WTC11 (cell line): ENCODE measurements around the gene PARD3B. TPM values are rescaled to one million over a fixed set of nuclear protein-coding genes. Genes with fewer than 3 reads are reported as not detected.

ENCODE experiments used
- ATAC-seq: fragments of 200-7000 bp; cut with Tn5 transposase; 2 replicates; pipeline ENCODE4 v1.10.0; 2021; ENCODE audit warnings: mild to moderate bottlenecking, moderate library complexity
- CTCF ChIA-PET: fragments of 300-600 bp; sonication (Branson Sonifier 250); formaldehyde crosslinking; loops from one replicate; lab custom pipeline; 2021; ENCODE audit warnings: antibody characterized with exemption; lab: Charles Lee
- POLR2A ChIA-PET: fragments of 350-600 bp; sonication (Branson Sonifier 250); formaldehyde crosslinking; loops from one replicate; lab custom pipeline; 2021; ENCODE audit warnings: antibody characterized with exemption; lab: Charles Lee
- DNase-seq: peaks from one replicate; pipeline ENCODE4 v3.0.0; 2021; ENCODE audit warnings: low spot score
- H3K27ac Mint-ChIP-seq: 2 replicates; pipeline ENCODE4 v1.8.0; 2021; ENCODE audit warnings: mixed read lengths
- H3K27me3 Mint-ChIP-seq: 2 replicates; pipeline ENCODE4 v1.8.0; 2021; ENCODE audit warnings: low read depth, mild to moderate bottlenecking, moderate library complexity, mixed read lengths
- H3K36me3 Mint-ChIP-seq: 2 replicates; pipeline ENCODE4 v1.8.0; 2021; ENCODE audit warnings: mixed read lengths
- H3K4me1 Mint-ChIP-seq: 2 replicates; pipeline ENCODE4 v1.8.0; 2022; ENCODE audit warnings: mixed read lengths
- H3K4me3 Mint-ChIP-seq: 2 replicates; pipeline ENCODE4 v1.8.0; 2021; ENCODE audit warnings: mild to moderate bottlenecking, moderate library complexity, mixed read lengths
- H3K9me3 Mint-ChIP-seq: 2 replicates; pipeline ENCODE4 v1.8.0; 2021; ENCODE audit warnings: mixed read lengths
- CBFB ChIP-seq: sonication (generic); formaldehyde crosslinking; IDR thresholded peaks from 2 replicates; pipeline ENCODE4 v1.8.1; 2022; ENCODE audit warnings: mild to moderate bottlenecking, low read depth, missing genetic modification reagents
- GRHL2 ChIP-seq: fragments of 250-450 bp; sonication (Bioruptor Pico); IDR thresholded peaks from 2 replicates; pipeline ENCODE4 v1.8.0; 2022; ENCODE audit warnings: mild to moderate bottlenecking, moderate library complexity; ENCODE audit not compliant: insufficient replicate concordance, severe bottlenecking
- IRF2 ChIP-seq: sonication (generic); formaldehyde crosslinking; IDR thresholded peaks from 2 replicates; pipeline ENCODE4 v1.8.0; 2022; ENCODE audit warnings: low read depth, missing genetic modification reagents, borderline replicate concordance
- NFYB ChIP-seq: sonication (generic); formaldehyde crosslinking; conservative IDR thresholded peaks from 2 replicates; pipeline ENCODE4 v1.8.0; 2022; ENCODE audit warnings: low read depth, missing genetic modification reagents
- NR1H2 ChIP-seq: sonication (generic); formaldehyde crosslinking; IDR thresholded peaks from 2 replicates; pipeline ENCODE4 v1.9.0; 2021; ENCODE audit warnings: mild to moderate bottlenecking, moderate library complexity, missing genetic modification reagents
- SMAD4 ChIP-seq: sonication (generic); formaldehyde crosslinking; IDR thresholded peaks from 2 replicates; pipeline ENCODE4 v1.8.0; 2022; ENCODE audit warnings: mild to moderate bottlenecking, missing genetic modification reagents
- SP1 ChIP-seq: sonication (generic); formaldehyde crosslinking; conservative IDR thresholded peaks from 2 replicates; pipeline ENCODE4 v1.8.1; 2022; ENCODE audit warnings: missing genetic modification reagents
- TCF7 ChIP-seq: sonication (generic); formaldehyde crosslinking; IDR thresholded peaks from 2 replicates; pipeline ENCODE4 v1.8.0; 2022; ENCODE audit warnings: mild to moderate bottlenecking, low read depth, missing genetic modification reagents, moderate library complexity
- ZNF138 ChIP-seq: sonication (generic); formaldehyde crosslinking; conservative IDR thresholded peaks from 2 replicates; pipeline ENCODE4 v1.8.1; 2022; ENCODE audit warnings: mild to moderate bottlenecking, moderate library complexity, missing genetic modification reagents
- ZNF219 ChIP-seq: sonication (generic); formaldehyde crosslinking; IDR thresholded peaks from 2 replicates; pipeline ENCODE4 v1.8.0; 2023; ENCODE audit warnings: missing genetic modification reagents, mild to moderate bottlenecking, borderline replicate concordance
- total RNA-seq: library from RNA; stranded (reverse); gene quantifications from 3 replicates; pipeline ENCODE4 v1.2.3, GENCODE V29; 2021
- TF ChIP-seq, protein P1 (sequence below): fragments of 250-450 bp; sonication (Bioruptor Pico); IDR thresholded peaks from 2 replicates; pipeline ENCODE4 v2.1.2; 2022; ENCODE audit warnings: mild to moderate bottlenecking, moderate library complexity
- TF ChIP-seq, protein P2 (sequence below): fragments of 250-450 bp; sonication (Bioruptor Pico); IDR thresholded peaks from 2 replicates; pipeline ENCODE4 v1.8.0; 2021; ENCODE audit warnings: mild to moderate bottlenecking
- TF ChIP-seq, protein P3 (sequence below): sonication (generic); formaldehyde crosslinking; IDR thresholded peaks from 2 replicates; pipeline ENCODE4 v1.8.0; 2023; ENCODE audit warnings: missing genetic modification reagents, mild to moderate bottlenecking, borderline replicate concordance
- TF ChIP-seq, protein P4 (sequence below): sonication (generic); formaldehyde crosslinking; IDR thresholded peaks from 2 replicates; pipeline ENCODE4 v1.8.0; 2022; ENCODE audit warnings: missing genetic modification reagents
- TF ChIP-seq, protein P5 (sequence below): sonication (generic); formaldehyde crosslinking; IDR thresholded peaks from 2 replicates; pipeline ENCODE4 v1.8.0; 2022; ENCODE audit warnings: mild to moderate bottlenecking, missing genetic modification reagents

PARD3B gene
- total RNA-seq, 1 experiment from 2014 or later = 5.6 TPM

DNA sequence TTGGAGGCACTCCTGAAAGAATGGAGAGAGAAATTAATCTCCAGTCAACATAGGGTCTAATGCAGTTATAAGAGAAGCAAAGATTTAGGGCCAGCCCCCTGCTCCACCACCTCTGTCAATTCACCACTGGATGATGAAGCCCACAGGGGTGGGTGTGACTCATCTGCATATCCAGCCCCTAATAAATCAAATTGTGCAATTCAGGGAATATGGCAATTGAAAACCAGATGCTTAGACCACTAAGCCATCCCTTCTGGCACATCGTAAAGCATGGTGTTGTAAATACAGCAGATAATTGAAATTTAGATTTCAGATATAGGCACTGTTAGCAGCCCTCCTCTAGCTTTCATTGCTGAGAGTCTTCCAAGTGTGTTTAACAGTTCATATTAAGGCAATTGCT is 541.4 kb downstream of the PARD3B start (continued):
- TF ChIP-seq, protein P1, sequence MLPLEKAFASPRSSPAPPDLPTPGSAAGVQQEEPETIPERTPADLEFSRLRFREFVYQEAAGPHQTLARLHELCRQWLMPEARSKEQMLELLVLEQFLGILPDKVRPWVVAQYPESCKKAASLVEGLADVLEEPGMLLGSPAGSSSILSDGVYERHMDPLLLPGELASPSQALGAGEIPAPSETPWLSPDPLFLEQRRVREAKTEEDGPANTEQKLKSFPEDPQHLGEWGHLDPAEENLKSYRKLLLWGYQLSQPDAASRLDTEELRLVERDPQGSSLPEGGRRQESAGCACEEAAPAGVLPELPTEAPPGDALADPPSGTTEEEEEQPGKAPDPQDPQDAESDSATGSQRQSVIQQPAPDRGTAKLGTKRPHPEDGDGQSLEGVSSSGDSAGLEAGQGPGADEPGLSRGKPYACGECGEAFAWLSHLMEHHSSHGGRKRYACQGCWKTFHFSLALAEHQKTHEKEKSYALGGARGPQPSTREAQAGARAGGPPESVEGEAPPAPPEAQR (CRISPR knock-in tag) = no peak
- TF ChIP-seq GRHL2 (CRISPR knock-in tag) = no peak
- TF ChIP-seq, protein P2, sequence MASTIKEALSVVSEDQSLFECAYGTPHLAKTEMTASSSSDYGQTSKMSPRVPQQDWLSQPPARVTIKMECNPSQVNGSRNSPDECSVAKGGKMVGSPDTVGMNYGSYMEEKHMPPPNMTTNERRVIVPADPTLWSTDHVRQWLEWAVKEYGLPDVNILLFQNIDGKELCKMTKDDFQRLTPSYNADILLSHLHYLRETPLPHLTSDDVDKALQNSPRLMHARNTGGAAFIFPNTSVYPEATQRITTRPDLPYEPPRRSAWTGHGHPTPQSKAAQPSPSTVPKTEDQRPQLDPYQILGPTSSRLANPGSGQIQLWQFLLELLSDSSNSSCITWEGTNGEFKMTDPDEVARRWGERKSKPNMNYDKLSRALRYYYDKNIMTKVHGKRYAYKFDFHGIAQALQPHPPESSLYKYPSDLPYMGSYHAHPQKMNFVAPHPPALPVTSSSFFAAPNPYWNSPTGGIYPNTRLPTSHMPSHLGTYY (CRISPR knock-in tag) = no peak

DNA sequence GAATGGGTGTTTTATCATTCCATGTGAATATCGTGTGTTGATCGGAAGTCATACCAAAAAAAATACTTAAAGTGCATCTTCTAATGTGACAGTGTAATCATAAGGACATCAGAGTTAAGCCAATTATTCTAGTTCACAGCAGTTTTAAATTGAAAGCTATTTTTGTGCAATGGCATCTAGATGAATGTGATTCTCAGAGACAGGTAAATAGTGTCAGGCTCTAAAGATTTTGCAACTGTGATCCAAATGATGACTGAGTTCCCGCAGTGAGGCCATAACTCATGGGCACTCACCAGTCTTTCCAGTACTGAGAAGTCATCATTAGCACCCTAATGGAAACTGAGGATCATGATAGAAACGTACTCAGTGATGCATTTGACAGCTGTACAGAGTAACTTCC is 542.6 kb downstream of the PARD3B start:
- ChIA-PET CTCF (no interaction called here), POLR2A (no interaction called here)
- no peak overlapping the region for H3K27ac Mint-ChIP-seq
- H3K27me3 Mint-ChIP-seq = no peaks in the 10 kb centered on the region
- H3K4me1 Mint-ChIP-seq = peaks cover 13% of the 10 kb centered on the region
- ATAC-seq = no peak
- no peaks in the 10 kb centered on the region for H3K36me3 Mint-ChIP-seq
- no peak for DNase-seq
- TF ChIP-seq ZNF138 = no peak
- no peak for TF ChIP-seq IRF2
- no peak for TF ChIP-seq NFYB
- TF ChIP-seq SP1 = no peak
- TF ChIP-seq, protein P3, sequence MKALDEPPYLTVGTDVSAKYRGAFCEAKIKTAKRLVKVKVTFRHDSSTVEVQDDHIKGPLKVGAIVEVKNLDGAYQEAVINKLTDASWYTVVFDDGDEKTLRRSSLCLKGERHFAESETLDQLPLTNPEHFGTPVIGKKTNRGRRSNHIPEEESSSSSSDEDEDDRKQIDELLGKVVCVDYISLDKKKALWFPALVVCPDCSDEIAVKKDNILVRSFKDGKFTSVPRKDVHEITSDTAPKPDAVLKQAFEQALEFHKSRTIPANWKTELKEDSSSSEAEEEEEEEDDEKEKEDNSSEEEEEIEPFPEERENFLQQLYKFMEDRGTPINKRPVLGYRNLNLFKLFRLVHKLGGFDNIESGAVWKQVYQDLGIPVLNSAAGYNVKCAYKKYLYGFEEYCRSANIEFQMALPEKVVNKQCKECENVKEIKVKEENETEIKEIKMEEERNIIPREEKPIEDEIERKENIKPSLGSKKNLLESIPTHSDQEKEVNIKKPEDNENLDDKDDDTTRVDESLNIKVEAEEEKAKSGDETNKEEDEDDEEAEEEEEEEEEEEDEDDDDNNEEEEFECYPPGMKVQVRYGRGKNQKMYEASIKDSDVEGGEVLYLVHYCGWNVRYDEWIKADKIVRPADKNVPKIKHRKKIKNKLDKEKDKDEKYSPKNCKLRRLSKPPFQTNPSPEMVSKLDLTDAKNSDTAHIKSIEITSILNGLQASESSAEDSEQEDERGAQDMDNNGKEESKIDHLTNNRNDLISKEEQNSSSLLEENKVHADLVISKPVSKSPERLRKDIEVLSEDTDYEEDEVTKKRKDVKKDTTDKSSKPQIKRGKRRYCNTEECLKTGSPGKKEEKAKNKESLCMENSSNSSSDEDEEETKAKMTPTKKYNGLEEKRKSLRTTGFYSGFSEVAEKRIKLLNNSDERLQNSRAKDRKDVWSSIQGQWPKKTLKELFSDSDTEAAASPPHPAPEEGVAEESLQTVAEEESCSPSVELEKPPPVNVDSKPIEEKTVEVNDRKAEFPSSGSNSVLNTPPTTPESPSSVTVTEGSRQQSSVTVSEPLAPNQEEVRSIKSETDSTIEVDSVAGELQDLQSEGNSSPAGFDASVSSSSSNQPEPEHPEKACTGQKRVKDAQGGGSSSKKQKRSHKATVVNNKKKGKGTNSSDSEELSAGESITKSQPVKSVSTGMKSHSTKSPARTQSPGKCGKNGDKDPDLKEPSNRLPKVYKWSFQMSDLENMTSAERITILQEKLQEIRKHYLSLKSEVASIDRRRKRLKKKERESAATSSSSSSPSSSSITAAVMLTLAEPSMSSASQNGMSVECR (CRISPR knock-in tag) = no peak
- TF ChIP-seq, protein P4, sequence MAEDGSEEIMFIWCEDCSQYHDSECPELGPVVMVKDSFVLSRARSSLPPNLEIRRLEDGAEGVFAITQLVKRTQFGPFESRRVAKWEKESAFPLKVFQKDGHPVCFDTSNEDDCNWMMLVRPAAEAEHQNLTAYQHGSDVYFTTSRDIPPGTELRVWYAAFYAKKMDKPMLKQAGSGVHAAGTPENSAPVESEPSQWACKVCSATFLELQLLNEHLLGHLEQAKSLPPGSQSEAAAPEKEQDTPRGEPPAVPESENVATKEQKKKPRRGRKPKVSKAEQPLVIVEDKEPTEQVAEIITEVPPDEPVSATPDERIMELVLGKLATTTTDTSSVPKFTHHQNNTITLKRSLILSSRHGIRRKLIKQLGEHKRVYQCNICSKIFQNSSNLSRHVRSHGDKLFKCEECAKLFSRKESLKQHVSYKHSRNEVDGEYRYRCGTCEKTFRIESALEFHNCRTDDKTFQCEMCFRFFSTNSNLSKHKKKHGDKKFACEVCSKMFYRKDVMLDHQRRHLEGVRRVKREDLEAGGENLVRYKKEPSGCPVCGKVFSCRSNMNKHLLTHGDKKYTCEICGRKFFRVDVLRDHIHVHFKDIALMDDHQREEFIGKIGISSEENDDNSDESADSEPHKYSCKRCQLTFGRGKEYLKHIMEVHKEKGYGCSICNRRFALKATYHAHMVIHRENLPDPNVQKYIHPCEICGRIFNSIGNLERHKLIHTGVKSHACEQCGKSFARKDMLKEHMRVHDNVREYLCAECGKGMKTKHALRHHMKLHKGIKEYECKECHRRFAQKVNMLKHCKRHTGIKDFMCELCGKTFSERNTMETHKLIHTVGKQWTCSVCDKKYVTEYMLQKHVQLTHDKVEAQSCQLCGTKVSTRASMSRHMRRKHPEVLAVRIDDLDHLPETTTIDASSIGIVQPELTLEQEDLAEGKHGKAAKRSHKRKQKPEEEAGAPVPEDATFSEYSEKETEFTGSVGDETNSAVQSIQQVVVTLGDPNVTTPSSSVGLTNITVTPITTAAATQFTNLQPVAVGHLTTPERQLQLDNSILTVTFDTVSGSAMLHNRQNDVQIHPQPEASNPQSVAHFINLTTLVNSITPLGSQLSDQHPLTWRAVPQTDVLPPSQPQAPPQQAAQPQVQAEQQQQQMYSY (CRISPR knock-in tag) = no peak
- TF ChIP-seq ZNF219 (CRISPR knock-in tag) = no peak
- no peak for TF ChIP-seq CBFB (CRISPR knock-in tag)
- no peak for TF ChIP-seq TCF7 (CRISPR knock-in tag)
- TF ChIP-seq, protein P5, sequence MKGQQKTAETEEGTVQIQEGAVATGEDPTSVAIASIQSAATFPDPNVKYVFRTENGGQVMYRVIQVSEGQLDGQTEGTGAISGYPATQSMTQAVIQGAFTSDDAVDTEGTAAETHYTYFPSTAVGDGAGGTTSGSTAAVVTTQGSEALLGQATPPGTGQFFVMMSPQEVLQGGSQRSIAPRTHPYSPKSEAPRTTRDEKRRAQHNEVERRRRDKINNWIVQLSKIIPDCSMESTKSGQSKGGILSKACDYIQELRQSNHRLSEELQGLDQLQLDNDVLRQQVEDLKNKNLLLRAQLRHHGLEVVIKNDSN (CRISPR knock-in tag) = no peak
- TF ChIP-seq NR1H2 (CRISPR knock-in tag) = no peak
- no peak for TF ChIP-seq SMAD4 (CRISPR knock-in tag)
- no peaks in the 10 kb centered on the region for H3K9me3 Mint-ChIP-seq
- no peak overlapping the region for H3K4me3 Mint-ChIP-seq
